HepG2 (cell line): ENCODE measurements around the gene SEMA4B. TPM values are rescaled to one million over a fixed set of nuclear protein-coding genes. Genes with fewer than 3 reads are reported as not detected.

Experiments
- ESRRA ChIP-seq: sonication (generic); formaldehyde crosslinking; IDR thresholded peaks from 2 replicates; pipeline ENCODE4 v1.5.1; 2020; ENCODE audit warnings: mild to moderate bottlenecking, low read depth, missing genetic modification reagents
- GATAD1 ChIP-seq: IDR thresholded peaks from 2 replicates; pipeline ENCODE4 v1.6.1; 2016; ENCODE audit warnings: missing genetic modification reagents, missing compliant biosample characterization
- HCFC1 ChIP-seq: fragments of 150-350 bp; IDR thresholded peaks from 2 replicates; pipeline ENCODE4 v1.6.1; 2014; ENCODE audit warnings: low read depth, low read length
- JUNB ChIP-seq: sonication (generic); formaldehyde crosslinking; IDR thresholded peaks from 2 replicates; pipeline ENCODE4 v1.8.0; 2022; ENCODE audit warnings: missing genetic modification reagents, mild to moderate bottlenecking, borderline replicate concordance
- MAF1 ChIP-seq: sonication (generic); formaldehyde crosslinking; IDR thresholded peaks from 2 replicates; pipeline ENCODE4 v1.5.0; 2020; ENCODE audit warnings: missing genetic modification reagents, borderline replicate concordance
- PRPF4 ChIP-seq: fragments of 200-400 bp; formaldehyde crosslinking; IDR thresholded peaks from 2 replicates; pipeline ENCODE4 v1.6.1; 2016; ENCODE audit warnings: low read length, low read depth; ENCODE audit not compliant: poor library complexity, severe bottlenecking
- RARA ChIP-seq: IDR thresholded peaks from 2 replicates; pipeline ENCODE4 v1.6.1; 2016; ENCODE audit warnings: missing genetic modification reagents, missing compliant biosample characterization
- RELA ChIP-seq: sonication (generic); formaldehyde crosslinking; IDR thresholded peaks from 2 replicates; pipeline ENCODE4 v1.4.0; 2020; ENCODE audit warnings: missing genetic modification reagents
- SALL1 ChIP-seq: sonication (generic); formaldehyde crosslinking; IDR thresholded peaks from 2 replicates; pipeline ENCODE4 v1.8.0; 2022; ENCODE audit warnings: mild to moderate bottlenecking, missing genetic modification reagents
- ZBTB38 ChIP-seq: sonication (generic); formaldehyde crosslinking; IDR thresholded peaks from 2 replicates; pipeline ENCODE4 v1.5.1; 2020; ENCODE audit warnings: mild to moderate bottlenecking, missing genetic modification reagents
- ZC3H13 ChIP-seq: sonication (generic); formaldehyde crosslinking; IDR thresholded peaks from 2 replicates; pipeline ENCODE4 v1.8.1; 2023; ENCODE audit warnings: mild to moderate bottlenecking, missing genetic modification reagents, moderate library complexity
- ZFP36L1 ChIP-seq: sonication (generic); formaldehyde crosslinking; IDR thresholded peaks from 2 replicates; pipeline ENCODE4 v1.8.0; 2022; ENCODE audit warnings: mild to moderate bottlenecking, missing genetic modification reagents, moderate library complexity
- ZFP82 ChIP-seq: sonication (generic); formaldehyde crosslinking; IDR thresholded peaks from 2 replicates; pipeline ENCODE4 v1.5.1; 2020; ENCODE audit warnings: mild to moderate bottlenecking, missing genetic modification reagents, borderline replicate concordance
- ZFY ChIP-seq: sonication (generic); formaldehyde crosslinking; IDR thresholded peaks from 2 replicates; pipeline ENCODE4 v1.4.0; 2020; ENCODE audit warnings: missing genetic modification reagents
- ZNF121 ChIP-seq: sonication (generic); formaldehyde crosslinking; IDR thresholded peaks from 2 replicates; pipeline ENCODE4 v1.5.0; 2020; ENCODE audit warnings: mild to moderate bottlenecking, missing genetic modification reagents
- ZNF530 ChIP-seq: sonication (generic); formaldehyde crosslinking; IDR thresholded peaks from 2 replicates; pipeline ENCODE4 v1.5.0; 2020; ENCODE audit warnings: low read depth, mild to moderate bottlenecking, missing genetic modification reagents
- ZNF572 ChIP-seq: sonication (generic); formaldehyde crosslinking; IDR thresholded peaks from 2 replicates; pipeline ENCODE4 v1.5.1; 2020; ENCODE audit warnings: mild to moderate bottlenecking, missing genetic modification reagents
- ZNF607 ChIP-seq: sonication (generic); formaldehyde crosslinking; IDR thresholded peaks from 2 replicates; pipeline ENCODE4 v1.5.1; 2020; ENCODE audit warnings: missing genetic modification reagents, mild to moderate bottlenecking, borderline replicate concordance
- ZNF614 ChIP-seq: IDR thresholded peaks from 2 replicates; pipeline ENCODE4 v1.6.1; 2018; ENCODE audit warnings: missing biosample characterization, missing genetic modification reagents, inconsistent platforms, borderline replicate concordance
- ZNF777 ChIP-seq: sonication (generic); formaldehyde crosslinking; IDR thresholded peaks from 2 replicates; pipeline ENCODE4 v1.4.0; 2020; ENCODE audit warnings: missing genetic modification reagents
- ZNF878 ChIP-seq: sonication (generic); formaldehyde crosslinking; IDR thresholded peaks from 2 replicates; pipeline ENCODE4 v1.8.1; 2023; ENCODE audit warnings: mild to moderate bottlenecking, missing genetic modification reagents, moderate library complexity
- polyA plus RNA-seq, 8 experiments: library from polyadenylated mRNA; depleted of rRNA in 3 of 8; stranded (reverse) in 7 of 8; unstranded in 1 of 8; fragments of >200 nt; fragmentation: Illumina TruSeq in 4 of 8; extraction: Trizol in 4 of 8; gene quantifications; 2 replicates each; pipeline versions ENCODE4 v1.2.1 to v1.2.3, GENCODE V29; 2011 to 2016; ENCODE audit warnings: low read depth in 4 of 8, missing spikeins in 1 of 8, mixed read lengths in 1 of 8; ENCODE audit not compliant: insufficient read depth in 1 of 8
- total RNA-seq, 5 experiments: library from RNA; depleted of rRNA; stranded (reverse); fragments of >200 nt; fragmentation: Illumina TruSeq; extraction: Trizol; gene quantifications; 2 replicates each; pipeline ENCODE4 v1.2.3, GENCODE V29; 2016; ENCODE audit warnings: low read depth in 1 of 5
- TF ChIP-seq, protein P1 (sequence below): sonication (generic); IDR thresholded peaks from 2 replicates; pipeline ENCODE4 v1.6.1; 2016; ENCODE audit warnings: low read depth, borderline replicate concordance
- TF ChIP-seq, protein P2 (sequence below): sonication (generic); formaldehyde crosslinking; IDR thresholded peaks from 2 replicates; pipeline ENCODE4 v1.4.0; 2020; ENCODE audit warnings: missing genetic modification reagents
- TF ChIP-seq, protein P3 (sequence below): sonication (generic); formaldehyde crosslinking; IDR thresholded peaks from 2 replicates; pipeline ENCODE4 v1.5.0; 2020; ENCODE audit warnings: missing genetic modification reagents
- TF ChIP-seq, protein P4 (sequence below): sonication (generic); formaldehyde crosslinking; IDR thresholded peaks from 2 replicates; pipeline ENCODE4 v1.4.0; 2020; ENCODE audit warnings: mild to moderate bottlenecking, missing genetic modification reagents
- TF ChIP-seq, protein P5 (sequence below): sonication (generic); formaldehyde crosslinking; conservative IDR thresholded peaks from 2 replicates; pipeline ENCODE4 v1.5.0; 2020; ENCODE audit warnings: missing genetic modification reagents

Gene SEMA4B
- total and polyA plus RNA-seq, 2 of the 13 experiments (the other 11 are each of a cell fraction or from before 2014, with no cell fraction given) = 2.1 to 17.0 TPM

DNA sequence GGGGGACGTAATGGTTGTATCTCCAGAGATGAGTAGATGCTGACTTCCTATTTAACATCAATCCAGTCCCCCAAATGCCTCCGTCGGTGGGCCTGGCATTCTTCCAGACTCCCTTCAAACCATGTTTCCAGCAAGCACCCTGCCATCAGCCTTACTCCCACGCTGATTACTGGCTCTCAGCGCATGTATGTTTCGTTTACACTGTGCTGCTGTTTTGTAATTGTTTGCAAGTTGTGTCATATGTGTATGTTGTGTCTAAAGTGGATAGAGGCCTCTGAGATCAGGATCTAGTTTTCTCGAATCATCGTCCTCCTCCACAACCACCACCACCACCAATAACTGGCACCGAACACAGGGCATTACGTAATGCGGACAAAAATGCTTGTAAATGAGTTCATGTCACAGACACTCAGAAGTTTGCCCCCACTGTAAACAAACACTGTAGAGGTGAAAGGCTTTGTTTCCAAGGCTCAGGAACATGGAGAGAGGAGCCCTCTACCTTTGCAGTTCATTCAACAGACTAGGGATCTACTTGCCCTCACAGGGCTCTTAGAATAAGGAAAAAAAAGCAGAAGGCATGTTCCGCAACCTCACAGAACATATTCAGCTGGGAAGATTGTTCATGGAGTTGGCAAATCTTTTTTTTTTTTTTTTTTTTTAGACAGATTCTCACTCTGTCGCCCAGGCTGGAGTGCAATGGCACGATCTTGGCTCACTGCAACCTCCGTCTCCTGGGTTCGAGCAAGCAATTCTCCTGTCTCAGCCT is 46.1 kb upstream of the SEMA4B start (continued):
- no peak for TF ChIP-seq MAF1 (CRISPR knock-in tag)
- 0 out of 2 replicates have a peak, but pooled peaks have one; percentile 15 for TF ChIP-seq GATAD1
- TF ChIP-seq ESRRA (CRISPR knock-in tag) = no peak
- 0 out of 2 replicates have a peak, but pooled peaks have one; percentile 11 for TF ChIP-seq JUNB (CRISPR knock-in tag)
- TF ChIP-seq ZNF530 = no peak
- TF ChIP-seq ZNF777 (CRISPR knock-in tag) = no peak
- TF ChIP-seq ZNF121 (CRISPR knock-in tag) = no peak
- TF ChIP-seq, protein P1, sequence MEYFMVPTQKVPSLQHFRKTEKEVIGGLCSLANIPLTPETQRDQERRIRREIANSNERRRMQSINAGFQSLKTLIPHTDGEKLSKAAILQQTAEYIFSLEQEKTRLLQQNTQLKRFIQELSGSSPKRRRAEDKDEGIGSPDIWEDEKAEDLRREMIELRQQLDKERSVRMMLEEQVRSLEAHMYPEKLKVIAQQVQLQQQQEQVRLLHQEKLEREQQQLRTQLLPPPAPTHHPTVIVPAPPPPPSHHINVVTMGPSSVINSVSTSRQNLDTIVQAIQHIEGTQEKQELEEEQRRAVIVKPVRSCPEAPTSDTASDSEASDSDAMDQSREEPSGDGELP = no peak
- 0 out of 2 replicates have a peak, but pooled peaks have one; percentile 11 for TF ChIP-seq ZNF614 (CRISPR knock-in tag)
- TF ChIP-seq RARA (CRISPR knock-in tag) = peak; percentile 74
- 0 out of 2 replicates have a peak, but pooled peaks have one; percentile 39 for TF ChIP-seq ZNF878 (CRISPR knock-in tag)
- peak; percentile 59; the same call in 1 of the 2 replicates for TF ChIP-seq ZFP82
- no peak for TF ChIP-seq RELA (CRISPR knock-in tag)
- TF ChIP-seq, protein P2, sequence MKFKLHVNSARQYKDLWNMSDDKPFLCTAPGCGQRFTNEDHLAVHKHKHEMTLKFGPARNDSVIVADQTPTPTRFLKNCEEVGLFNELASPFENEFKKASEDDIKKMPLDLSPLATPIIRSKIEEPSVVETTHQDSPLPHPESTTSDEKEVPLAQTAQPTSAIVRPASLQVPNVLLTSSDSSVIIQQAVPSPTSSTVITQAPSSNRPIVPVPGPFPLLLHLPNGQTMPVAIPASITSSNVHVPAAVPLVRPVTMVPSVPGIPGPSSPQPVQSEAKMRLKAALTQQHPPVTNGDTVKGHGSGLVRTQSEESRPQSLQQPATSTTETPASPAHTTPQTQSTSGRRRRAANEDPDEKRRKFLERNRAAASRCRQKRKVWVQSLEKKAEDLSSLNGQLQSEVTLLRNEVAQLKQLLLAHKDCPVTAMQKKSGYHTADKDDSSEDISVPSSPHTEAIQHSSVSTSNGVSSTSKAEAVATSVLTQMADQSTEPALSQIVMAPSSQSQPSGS = no peak
- no peak for TF ChIP-seq ZBTB38 (CRISPR knock-in tag)
- no peak for TF ChIP-seq PRPF4
- TF ChIP-seq, protein P3, sequence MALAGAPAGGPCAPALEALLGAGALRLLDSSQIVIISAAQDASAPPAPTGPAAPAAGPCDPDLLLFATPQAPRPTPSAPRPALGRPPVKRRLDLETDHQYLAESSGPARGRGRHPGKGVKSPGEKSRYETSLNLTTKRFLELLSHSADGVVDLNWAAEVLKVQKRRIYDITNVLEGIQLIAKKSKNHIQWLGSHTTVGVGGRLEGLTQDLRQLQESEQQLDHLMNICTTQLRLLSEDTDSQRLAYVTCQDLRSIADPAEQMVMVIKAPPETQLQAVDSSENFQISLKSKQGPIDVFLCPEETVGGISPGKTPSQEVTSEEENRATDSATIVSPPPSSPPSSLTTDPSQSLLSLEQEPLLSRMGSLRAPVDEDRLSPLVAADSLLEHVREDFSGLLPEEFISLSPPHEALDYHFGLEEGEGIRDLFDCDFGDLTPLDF = no peak
- 0 out of 2 replicates have a peak, but pooled peaks have one; percentile 37 for TF ChIP-seq ZC3H13 (CRISPR knock-in tag)
- TF ChIP-seq, protein P4, sequence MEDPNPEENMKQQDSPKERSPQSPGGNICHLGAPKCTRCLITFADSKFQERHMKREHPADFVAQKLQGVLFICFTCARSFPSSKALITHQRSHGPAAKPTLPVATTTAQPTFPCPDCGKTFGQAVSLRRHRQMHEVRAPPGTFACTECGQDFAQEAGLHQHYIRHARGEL (CRISPR knock-in tag) = no peak
- TF ChIP-seq SALL1 = peak; percentile 40; the same call in 1 of the 2 replicates
- no peak for TF ChIP-seq ZFY (CRISPR knock-in tag)
- peak; percentile 48; the same call in 1 of the 2 replicates for TF ChIP-seq ZFP36L1
- 0 out of 2 replicates have a peak, but pooled peaks have one; percentile 30 for TF ChIP-seq ZNF572 (CRISPR knock-in tag)
- TF ChIP-seq, protein P5, sequence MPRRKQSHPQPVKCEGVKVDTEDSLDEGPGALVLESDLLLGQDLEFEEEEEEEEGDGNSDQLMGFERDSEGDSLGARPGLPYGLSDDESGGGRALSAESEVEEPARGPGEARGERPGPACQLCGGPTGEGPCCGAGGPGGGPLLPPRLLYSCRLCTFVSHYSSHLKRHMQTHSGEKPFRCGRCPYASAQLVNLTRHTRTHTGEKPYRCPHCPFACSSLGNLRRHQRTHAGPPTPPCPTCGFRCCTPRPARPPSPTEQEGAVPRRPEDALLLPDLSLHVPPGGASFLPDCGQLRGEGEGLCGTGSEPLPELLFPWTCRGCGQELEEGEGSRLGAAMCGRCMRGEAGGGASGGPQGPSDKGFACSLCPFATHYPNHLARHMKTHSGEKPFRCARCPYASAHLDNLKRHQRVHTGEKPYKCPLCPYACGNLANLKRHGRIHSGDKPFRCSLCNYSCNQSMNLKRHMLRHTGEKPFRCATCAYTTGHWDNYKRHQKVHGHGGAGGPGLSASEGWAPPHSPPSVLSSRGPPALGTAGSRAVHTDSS (CRISPR knock-in tag) = no peak
- TF ChIP-seq ZNF607 = peak; percentile 43; the same call in 1 of the 2 replicates
- TF ChIP-seq HCFC1 = no peak
